GDM1 (cell line): Measurements from ENCODE around the gene GRK3.

ENCODE experiments used
- DNase-seq: peaks from one replicate; lab custom pipeline; 2025; lab: John Stamatoyannopoulos, UW

The GRK3 gene

DNA sequence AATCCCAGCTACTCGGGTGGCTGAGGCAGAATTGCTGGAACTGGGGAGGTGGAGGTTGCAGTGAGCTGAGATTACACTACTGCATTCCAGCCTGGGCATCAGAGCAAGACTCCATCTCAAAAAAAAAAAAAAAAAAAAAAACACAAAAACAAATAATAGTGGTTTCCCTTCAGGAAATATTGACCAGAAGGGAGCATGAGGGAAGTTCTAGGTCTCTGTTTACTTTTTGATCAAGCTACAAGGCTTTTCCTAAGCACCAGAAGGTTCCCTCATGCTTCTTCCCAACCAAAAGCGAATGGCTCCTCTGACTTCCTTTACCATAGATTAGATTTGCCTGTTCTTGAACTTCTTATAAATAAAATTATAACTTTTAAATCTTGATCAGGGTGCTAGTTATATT lies 195.8 kb downstream of the GRK3 start:
- no peak for DNase-seq

DNA sequence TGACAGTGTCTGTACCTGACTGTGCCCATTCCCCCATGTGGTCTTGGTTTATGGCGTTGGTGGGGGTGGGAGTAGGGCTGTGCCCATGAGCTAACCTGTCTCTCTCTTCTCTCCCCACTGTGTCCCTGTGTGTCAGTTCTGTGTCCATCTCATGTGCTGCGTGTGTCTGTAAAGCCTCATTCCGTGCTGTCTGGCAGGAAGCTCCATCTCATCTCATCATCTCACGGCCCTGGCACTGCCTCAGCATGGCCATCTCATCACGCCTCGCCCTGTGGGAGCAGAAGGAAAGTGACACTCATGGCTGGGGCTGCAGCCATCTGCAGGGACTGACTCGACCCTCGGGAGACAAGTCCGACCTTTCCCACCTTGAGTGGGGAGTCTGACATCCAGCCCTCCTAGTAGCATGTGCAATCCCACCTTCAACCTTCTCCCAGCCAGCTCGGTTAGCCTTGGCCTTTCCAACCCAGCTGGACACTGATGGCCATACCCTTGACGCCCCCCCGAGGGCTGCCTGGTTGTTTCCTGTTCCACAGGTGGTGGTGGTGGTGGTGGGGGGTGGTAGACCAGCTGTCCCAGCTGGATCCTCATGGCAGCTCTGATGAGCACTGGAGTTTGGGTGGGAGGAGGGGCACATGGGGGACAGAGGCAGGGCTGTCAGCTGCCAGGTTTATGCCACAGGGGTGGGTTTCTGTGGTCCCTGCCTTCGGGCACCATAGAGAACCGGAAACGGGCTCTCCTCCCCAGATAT lies 196.5 kb downstream of the GRK3 start:
- DNase-seq, result no peak

DNA sequence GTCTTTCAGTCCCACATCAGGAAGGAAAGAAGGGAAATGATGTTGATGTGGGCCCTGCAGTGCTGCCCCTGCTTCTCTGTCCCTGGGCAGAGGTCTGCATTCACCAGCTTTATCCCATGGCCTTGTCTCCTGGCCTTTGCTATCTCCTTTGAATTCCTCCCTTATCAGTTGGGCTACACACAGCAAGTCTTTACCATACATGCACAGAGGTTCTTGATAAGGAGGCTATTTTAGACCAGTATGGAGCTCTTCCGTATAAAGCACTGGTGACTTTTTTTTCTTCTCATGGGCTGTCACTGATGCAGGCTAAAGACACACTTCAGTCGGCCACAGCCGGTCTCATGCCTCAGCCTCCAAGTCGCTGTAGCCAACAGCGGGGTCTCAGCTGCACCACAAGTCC lies 197.7 kb downstream of the GRK3 start:
- DNase-seq, result no peak

DNA sequence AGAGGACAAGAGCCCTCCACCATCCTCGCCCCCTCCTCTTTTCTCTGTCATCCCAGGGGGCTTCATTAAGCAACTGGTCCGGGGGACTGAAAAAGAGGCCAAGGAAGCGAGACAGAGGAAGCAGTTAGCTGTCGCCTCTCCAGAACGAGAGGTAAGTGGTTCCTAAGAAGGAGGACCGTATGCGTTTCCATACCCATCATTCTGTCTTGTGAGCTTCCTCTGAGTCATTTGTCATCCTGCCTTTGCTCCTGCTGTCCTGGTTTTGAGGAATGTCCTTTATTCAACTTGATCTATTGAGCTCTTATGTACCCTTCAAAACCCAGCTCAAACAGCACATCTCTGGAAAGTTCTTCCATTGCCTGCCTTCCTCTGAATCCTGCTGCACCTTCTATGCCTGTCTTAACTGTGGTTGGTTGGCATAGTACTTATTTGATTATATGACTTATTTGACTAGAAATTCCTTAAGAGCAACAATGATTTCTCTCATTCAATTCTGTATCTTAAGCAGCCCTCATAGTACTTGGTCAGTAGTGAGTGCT lies 198.8 kb downstream of the GRK3 start:
- no peak for DNase-seq

DNA sequence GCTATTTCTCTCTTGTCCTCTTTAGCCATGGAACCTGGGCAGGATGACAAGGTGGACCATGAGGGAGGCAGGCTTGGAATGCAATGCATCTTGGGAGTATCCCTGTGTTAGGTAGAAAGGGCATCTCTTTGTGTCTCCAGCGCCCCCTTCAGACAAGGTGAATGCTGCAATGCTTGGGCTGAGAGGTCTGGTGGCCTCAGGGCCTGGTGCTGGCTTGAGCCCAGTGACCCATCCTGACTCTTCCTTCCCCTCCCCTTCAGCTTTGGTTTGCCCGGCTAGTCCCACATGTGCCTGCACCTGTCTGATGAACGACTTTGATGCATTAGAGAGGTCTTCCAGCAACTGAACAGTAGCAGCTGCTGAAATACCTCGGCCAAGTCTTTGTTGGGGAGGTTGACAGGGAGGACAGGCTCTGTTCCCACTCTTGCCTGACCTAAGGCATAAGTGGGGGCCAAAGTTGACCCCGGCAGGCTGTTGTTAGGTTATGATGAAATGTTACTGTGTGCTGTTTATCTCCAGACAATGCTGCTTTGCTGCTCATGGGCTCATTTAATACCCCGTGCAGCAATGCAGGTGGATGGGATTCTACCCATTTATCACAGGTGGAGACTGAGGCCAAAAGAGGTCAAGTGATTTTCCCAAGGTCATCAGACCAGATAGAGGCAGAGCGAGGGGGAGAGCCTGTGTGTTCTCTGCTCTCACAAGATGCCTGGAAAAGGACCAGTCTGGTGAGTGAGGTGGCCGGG lies 200.0 kb downstream of the GRK3 start:
- no peak for DNase-seq

DNA sequence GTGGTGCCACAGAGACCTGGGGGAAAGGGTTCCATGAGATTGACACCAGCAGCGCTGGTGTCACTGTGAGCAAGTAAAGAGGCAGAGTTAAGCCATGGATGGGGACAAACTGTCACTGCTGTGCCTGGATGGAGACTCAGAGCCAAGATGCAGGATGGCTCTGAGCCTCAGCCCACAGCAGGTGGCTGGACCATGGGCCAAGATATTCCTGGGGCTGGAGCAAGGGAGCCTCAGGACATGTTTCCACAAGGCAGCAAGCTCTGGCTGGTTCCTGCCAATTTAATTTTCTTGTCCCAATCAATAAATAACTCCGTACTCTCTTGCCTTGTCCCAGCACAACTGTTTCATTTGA lies 200.5 kb downstream of the GRK3 start:
- no peak for DNase-seq

DNA sequence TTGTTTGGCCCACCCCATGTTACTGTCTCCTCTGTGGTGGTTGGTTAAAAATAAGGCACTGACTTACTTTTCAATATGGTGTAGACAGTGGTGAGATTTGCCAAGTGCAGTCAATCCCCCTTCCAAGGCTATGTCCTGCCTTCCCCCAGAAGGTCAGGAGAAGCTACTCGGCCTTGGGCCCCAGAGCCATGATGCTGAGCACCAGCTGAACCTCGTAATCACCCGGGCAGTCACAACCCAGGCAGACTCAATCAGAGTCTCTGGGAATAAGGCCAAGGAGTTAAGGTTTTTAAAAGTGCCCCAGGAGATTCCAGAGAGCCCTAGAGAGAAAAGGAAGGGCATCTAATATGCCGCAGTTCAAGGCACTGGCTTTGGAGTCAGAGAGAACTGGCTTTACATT lies 201.3 kb downstream of the GRK3 start:
- no peak for DNase-seq

DNA sequence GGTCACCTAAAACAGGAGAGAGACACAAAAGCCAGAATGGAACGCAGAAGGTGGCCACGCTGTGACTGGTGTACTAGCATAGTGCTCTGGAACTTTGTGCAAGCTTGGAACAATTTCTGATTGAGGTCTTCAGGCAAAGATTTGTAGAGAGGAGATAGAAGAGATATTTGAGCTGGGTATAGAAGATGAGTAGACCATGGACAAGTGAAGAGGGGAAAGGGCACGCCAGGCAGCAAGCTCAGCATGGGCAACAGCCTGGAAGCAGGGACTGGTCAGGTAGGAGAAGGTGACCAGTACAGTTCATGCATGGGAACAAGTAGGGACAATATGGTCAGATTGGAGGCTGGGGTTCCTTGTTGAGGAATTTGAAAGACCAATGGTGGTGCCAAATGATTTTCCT lies 201.9 kb downstream of the GRK3 start:
- DNase-seq, result no peak

DNA sequence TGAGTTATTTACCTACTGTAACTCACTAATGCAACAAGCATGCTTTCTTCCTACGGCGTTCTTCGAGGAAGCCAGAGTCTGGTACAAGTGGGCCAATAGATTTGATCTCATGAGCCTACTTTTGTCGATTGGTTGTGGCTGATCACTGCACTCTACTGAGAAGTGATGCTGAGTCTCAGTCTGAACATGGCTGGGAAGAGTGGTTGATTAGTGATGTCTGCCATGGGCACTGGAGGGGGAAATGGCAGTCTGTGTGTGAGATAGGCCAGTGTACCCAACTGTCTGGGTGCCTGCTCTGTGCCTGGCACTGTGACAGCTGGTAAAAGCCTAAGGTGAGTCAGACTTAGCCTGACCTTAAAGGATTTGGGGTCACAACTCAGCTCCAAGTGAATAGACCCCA lies 205.9 kb downstream of the GRK3 start:
- no peak for DNase-seq

DNA sequence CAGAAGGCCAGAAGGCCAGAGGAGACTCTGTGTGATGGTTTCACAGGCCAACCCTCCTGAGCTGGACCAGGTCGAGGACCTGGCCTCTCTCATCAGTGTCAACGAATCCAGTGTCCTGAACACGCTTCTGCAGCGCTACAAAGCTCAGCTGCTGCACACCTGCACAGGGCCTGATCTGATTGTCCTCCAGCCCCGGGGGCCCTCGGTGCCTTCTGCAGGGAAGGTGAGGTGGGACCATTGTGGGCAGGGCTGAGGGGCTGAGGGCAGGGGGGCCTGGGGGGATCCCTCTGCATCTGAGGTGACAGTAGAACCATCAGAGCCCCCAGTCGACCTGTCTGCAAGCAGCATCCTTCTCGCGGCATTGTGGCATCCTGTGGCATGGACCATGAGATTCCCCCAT lies 207.8 kb downstream of the GRK3 start:
- no peak for DNase-seq

DNA sequence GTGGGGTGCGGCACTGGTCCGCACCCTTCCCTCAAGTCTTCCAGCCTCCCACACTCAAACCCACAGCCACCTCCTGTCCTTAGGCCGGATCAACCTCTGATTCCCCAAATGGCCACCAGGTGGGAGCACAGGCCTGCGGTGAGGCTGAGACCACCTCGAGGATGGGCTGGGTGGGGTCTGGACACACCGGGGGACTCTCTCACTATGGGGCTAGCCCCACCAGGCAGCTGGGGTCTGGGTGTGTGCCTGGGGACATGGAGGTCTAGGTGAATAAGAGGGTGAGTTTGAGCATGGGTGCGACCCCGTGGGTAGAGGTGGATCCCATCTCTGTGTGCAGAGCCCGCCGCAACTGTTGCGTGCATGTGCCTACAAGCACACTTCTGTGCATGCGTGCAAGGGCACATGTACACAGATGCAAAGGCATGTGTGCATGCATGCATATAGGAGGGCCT lies 210.1 kb downstream of the GRK3 start:
- DNase-seq, result no peak

DNA sequence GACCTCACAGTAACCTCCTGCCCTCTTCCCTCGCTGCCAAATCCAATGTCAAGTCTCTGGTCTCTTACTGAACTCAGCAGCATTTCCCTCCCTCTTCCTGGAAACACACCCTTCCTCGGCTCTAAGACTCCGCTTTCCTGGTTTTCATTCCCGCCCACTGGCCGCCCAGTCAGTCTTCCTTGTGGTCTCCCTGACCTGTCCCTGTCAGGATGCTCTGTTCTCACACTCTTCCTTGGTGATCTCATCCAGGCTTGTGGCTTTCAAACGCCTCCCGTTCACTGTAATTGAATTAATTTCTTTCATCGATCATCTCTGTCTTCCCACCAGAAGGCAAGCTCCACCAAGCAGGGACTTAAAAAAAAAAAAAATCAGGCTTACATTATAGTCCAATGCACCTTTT lies 211.1 kb downstream of the GRK3 start:
- DNase-seq, result no peak

DNA sequence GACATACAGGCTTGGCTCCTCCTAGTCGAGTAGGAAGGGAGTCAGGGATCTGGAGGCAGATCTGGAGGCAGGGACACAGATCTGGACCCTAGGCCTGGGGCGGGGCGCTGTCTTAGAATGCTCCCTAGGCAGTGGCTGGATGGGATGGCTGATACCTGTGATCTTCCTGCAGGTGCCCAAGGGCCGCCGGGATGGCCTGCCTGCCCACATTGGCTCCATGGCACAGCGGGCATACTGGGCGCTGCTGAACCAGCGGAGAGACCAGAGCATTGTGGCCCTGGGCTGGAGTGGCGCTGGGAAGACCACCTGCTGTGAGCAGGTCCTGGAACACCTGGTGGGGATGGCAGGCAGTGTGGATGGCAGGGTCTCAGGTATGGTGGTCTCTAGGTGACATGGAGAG lies 212.9 kb downstream of the GRK3 start:
- no peak for DNase-seq

DNA sequence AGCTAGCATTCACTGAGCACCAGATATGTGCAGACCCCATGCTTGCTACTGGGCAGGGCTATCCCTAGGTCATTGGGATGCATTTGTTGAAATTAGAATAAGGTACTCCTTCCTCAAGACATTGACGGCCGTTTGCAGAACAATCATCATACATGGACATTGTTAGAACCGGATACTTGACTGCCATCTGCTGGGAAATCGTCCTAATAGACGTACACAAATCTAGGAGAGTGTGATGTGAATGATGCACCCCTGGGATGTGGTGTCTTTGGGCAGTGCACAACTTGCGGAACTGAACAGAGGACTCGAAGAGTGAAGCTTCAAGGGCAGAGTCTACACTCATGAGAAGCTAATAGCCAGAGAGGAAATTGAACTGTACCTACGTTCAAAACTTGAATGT lies 213.4 kb downstream of the GRK3 start:
- no peak for DNase-seq
